HK-2 (cell line): ENCODE data around the gene DCT.

Experiments
- DNase-seq: peaks from one replicate; pipeline ENCODE4 v3.0.0-alpha.2; 2018; ENCODE audit not compliant: unreplicated experiment

Gene DCT

DNA sequence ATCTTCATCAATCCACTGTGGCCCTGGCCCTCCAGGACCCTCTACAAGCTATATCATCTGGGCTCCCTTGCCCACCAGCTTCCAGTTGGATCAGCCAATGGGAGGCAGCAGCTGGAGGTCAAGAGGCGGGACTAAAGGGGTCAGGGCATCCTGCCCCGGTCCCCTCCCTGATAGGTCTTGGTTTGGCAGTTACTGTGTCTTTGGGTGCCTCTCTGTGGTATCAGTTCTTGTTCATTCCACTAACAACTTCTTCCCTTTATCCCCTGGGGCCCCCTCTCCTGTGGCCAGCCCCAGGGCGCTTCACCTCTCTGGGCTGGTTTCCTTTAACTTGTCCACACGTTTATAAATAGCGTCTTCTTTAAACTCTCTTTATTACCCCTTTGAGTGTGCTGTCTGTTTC is 83.6 kb downstream of the DCT start:
- DNase-seq, result no peak

DNA sequence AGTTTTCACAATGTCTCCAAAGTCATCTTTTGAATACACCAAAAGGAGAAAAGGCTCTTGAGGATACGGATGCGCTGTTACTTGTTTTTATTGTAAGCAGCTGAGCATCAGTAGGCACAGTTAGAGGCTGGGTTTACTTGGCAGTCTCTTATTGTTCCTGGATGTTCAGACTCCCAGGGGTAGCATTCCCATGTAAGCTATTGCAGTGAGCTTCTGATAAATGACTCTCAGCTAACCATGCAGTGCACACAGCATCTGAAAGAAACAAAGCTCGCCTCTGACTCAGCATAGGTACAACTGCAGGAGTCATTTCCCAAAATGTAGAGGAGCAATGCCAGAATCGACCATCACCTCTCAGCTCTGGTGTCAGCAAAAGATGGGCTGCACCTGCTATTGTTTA is 84.8 kb downstream of the DCT start:
- DNase-seq, result no peak

DNA sequence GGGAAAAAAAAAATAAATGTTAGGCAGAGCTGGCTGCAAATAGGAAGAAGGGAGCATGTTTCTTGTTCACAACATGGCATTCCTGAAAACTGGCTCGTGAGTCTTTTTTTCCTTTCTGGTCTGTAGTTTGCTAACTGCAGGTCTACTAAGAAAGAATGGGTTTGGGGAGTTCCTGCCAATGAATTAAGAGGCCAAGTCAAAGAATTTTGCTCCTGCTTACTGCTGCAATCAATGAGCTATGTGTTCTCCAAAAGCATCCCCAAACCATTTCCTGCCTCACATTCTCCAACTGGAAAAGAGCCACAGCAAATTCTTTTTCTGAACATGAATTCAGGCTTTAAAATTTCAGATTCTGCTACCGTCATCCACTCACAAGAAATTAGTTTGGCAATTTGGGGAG is 88.6 kb downstream of the DCT start:
- no peak for DNase-seq

DNA sequence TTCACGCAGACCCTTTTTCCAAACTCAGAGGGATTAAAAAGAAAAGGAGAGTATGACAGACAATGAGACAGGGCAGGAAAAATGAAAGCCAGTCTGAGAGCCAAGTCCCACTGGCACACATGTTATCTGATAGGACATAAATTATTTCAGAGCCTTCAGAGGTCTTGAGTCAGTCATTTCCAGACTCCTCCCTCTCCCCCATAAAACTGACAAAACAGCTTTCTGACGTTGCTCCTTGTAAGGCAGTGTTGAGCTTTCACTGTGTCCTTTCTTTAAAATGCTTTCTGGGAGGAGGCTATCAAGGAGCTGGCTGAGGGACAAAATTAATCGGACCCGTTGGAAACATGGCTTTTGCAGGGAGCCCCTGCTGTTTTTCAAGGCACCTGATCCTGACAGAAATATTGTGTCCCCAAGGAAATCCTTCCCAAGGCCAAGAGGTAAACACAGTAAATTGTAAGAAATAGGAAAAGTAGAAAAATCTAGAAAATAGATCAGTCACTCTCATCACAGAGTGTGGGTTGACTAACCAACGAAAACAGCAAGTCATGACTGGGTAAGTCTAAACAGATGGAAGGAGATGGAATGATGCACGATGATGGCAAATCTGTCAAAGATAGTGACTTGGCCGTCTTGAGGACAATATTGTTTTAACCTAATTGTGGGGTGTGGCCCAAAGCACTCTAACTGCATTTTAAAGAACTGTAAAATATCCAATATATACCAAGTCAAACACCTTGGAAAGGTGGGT is 89.7 kb downstream of the DCT start:
- no peak for DNase-seq

DNA sequence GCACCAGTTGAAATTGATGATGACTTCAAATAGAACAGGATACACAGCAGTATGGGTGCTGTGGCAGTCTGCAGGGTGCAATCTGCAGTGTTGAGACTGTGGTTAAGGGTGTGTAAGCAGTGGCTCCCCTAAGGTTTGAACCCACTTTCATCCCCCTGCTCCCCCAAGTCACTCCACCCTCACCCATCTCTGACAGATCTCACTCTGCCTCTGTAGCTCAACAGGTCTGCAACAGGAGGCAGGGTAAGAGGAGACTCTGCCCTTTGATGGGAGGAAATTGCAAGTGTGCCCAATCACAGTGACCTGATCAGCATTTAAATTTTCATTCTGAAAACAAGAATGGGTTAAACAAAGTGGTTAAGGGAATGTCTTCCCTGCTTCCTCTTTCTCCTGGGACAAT is 92.4 kb downstream of the DCT start:
- no peak for DNase-seq
